GM12878 (cell line): ENCODE results near the gene P3H1. TPM values are rescaled to one million over a fixed set of nuclear protein-coding genes. Genes with fewer than 3 reads are reported as not detected.
"Not testable (repeated sequence)": the region's sequence is repeated elsewhere in the genome, so short reads cannot be mapped to it uniquely, and the experiment has no call there.

Experiments
- ATAC-seq: fragments of 200-7000 bp; cut with Tn5 transposase; 3 replicates; pipeline ENCODE4 v1.9.1; 2020; ENCODE audit warnings: mild to moderate bottlenecking, moderate library complexity
- BruUV-seq: library from RNA; stranded (reverse); fragments of 400-500 nt; replicated peaks from 2 replicates; lab custom pipeline; 2021; lab: Mats Ljungman, UMichigan
- CTCF ChIA-PET: fragments of 300-600 bp; sonication (Branson Sonifier 250); formaldehyde crosslinking; extraction: SDS; loops from one replicate; lab custom pipeline; 2021; ENCODE audit warnings: inconsistent platforms; lab: Yijun Ruan, JAX
- POLR2A ChIA-PET: fragments of 350-600 bp; formaldehyde crosslinking; extraction: SDS; loops from one replicate; lab custom pipeline; 2021; ENCODE audit warnings: inconsistent platforms; lab: Charles Lee
- RAD21 ChIA-PET: fragments of 300-600 bp; sonication (Branson Sonifier 250); formaldehyde crosslinking; loops from one replicate; lab custom pipeline; 2023; ENCODE audit warnings: antibody characterized with exemption; ENCODE audit not compliant: unreplicated experiment; lab: Charles Lee
- SMC1A ChIA-PET: fragments of 300-600 bp; sonication (Branson Sonifier 250); formaldehyde crosslinking; loops from one replicate; lab custom pipeline; 2023; ENCODE audit not compliant: unreplicated experiment, uncharacterized antibody; lab: Charles Lee
- DNase-seq: peaks from one replicate; pipeline ENCODE4 v3.0.0-alpha.2; 2011; ENCODE audit warnings: low read depth, low spot score
- FAIRE-seq: peaks from 3 replicates; lab custom pipeline; 2011; peaks lifted over from hg19 to GRCh38; lab: Jason Lieb, UNC
- H2AFZ ChIP-seq: 2 replicates; pipeline ENCODE4 v1.6.0; 2011; ENCODE audit warnings: low read depth, low read length, control low read depth; ENCODE audit not compliant: control insufficient read depth
- H3K27ac ChIP-seq: 2 replicates; pipeline ENCODE4 v1.5.1; 2011; ENCODE audit warnings: control low read depth; ENCODE audit not compliant: control insufficient read depth, insufficient read depth
- H3K27me3 ChIP-seq, 2 experiments: replicated peaks in 1 of 2; 2 replicates each; pipeline versions ENCODE4 v1.6.0 to v1.6.1; 2011; ENCODE audit warnings: low read length in 1 of 2; ENCODE audit not compliant: control insufficient read depth in 2 of 2, insufficient read depth in 2 of 2
- H3K36me3 ChIP-seq, 2 experiments: 2 replicates each; pipeline ENCODE4 v1.5.1; 2011; ENCODE audit warnings: low read length in 1 of 2; ENCODE audit not compliant: control insufficient read depth in 2 of 2, insufficient read depth in 2 of 2
- H3K4me1 ChIP-seq: 2 replicates; pipeline ENCODE4 v1.6.1; 2011; ENCODE audit warnings: mild to moderate bottlenecking, low read length, moderate library complexity, mixed read lengths; ENCODE audit not compliant: control insufficient read depth, insufficient read depth
- H3K4me2 ChIP-seq: 2 replicates; pipeline ENCODE4 v1.6.0; 2011; ENCODE audit warnings: control low read depth; ENCODE audit not compliant: control insufficient read depth, insufficient read depth
- H3K4me3 ChIP-seq: fragments of 200-600 bp; sonication (generic); 2 replicates; pipeline ENCODE4 v1.5.1; 2016
- H3K79me2 ChIP-seq: 2 replicates; pipeline ENCODE4 v1.6.0; 2011; ENCODE audit warnings: low read length; ENCODE audit not compliant: control insufficient read depth, insufficient read depth
- H3K9ac ChIP-seq: 2 replicates; pipeline ENCODE4 v1.8.0; 2011; ENCODE audit warnings: low read length, control low read depth, mixed read lengths; ENCODE audit not compliant: control insufficient read depth, insufficient read depth
- H3K9me3 ChIP-seq: replicated peaks from 3 replicates; pipeline ENCODE4 v1.5.1; 2011; ENCODE audit warnings: mild to moderate bottlenecking, low read length; ENCODE audit not compliant: control insufficient read depth, insufficient read depth
- H4K20me1 ChIP-seq: 2 replicates; pipeline ENCODE4 v1.6.0; 2011; ENCODE audit not compliant: control insufficient read depth, insufficient read depth
- ESRRA ChIP-seq: IDR thresholded peaks from 2 replicates; pipeline ENCODE4 v1.6.1; 2012; ENCODE audit warnings: mild to moderate bottlenecking, low read length, improper control_type of control experiment
- SMAD5 ChIP-seq: IDR thresholded peaks from 2 replicates; pipeline ENCODE4 v1.6.1; 2016; ENCODE audit warnings: antibody characterized with exemption, low read depth
- TCF12 ChIP-seq: IDR thresholded peaks from 2 replicates; pipeline ENCODE4 v1.6.1; 2011; ENCODE audit warnings: low read depth, mild to moderate bottlenecking, low read length
- WGBS: methylation state at CpG from one replicate; pipeline ENCODE4 v1.1.6; 2016; ENCODE audit warnings: low lambda C conversion rate; ENCODE audit not compliant: insufficient replicate concordance, insufficient coverage; ENCODE audit errors: missing lambda C conversion rate; 5-methylcytosine and 5-hydroxymethylcytosine counted together
- in situ Hi-C: fragments of 300-500 bp; cut with MboI; formaldehyde crosslinking; loops from 9 replicates; pipeline ENCODE4 v1.14.3; 2018; ENCODE audit warnings: mixed read lengths
- intact Hi-C: fragments of 100-400 bp; cut with micrococcal nuclease; formaldehyde crosslinking; loops from one replicate; pipeline ENCODE4 v1.14.2; 2022; ENCODE audit not compliant: unreplicated experiment
- polyA plus RNA-seq, 11 experiments: library from polyadenylated mRNA; depleted of rRNA in 4 of 11; unstranded in 6 of 11; stranded (reverse) in 5 of 11; fragments of >200 nt; fragmentation: Nextera tagmentation in 4 of 11; fragmentation: Illumina TruSeq in 1 of 11; extraction: Ambion mirVana in 4 of 11; extraction: Trizol in 1 of 11; gene quantifications; 1 replicate in 1 of 11; 2 replicates in 10 of 11; pipeline versions ENCODE4 v1.2.1 to v1.2.3, GENCODE V29; 2011 to 2016; ENCODE audit warnings: inconsistent platforms in 2 of 11, missing spikeins in 2 of 11, low read depth in 1 of 11
- total RNA-seq, 4 experiments: library from RNA; depleted of rRNA in 3 of 4; stranded (reverse); fragments of >200 nt in 3 of 4; fragmentation: Illumina TruSeq in 1 of 4; extraction: Trizol in 1 of 4; gene quantifications; 2 replicates each; pipeline versions ENCODE4 v1.2.1 to v1.2.3, GENCODE V29; 2013 to 2021
- TF ChIP-seq, protein P1 (sequence below), 3 experiments: IDR thresholded peaks in 2 of 3; conservative IDR thresholded peaks in 1 of 3; 2 replicates each; pipeline ENCODE4 v1.5.1; 2011; ENCODE audit warnings: low read depth in 3 of 3, low read length in 3 of 3, mild to moderate bottlenecking in 3 of 3, control low read depth in 2 of 3, moderate library complexity in 2 of 3, inconsistent platforms in 1 of 3, mixed read lengths in 1 of 3; ENCODE audit not compliant: control insufficient read depth in 2 of 3, insufficient read depth in 1 of 3; ENCODE audit errors: extremely low read depth in 1 of 3

P3H1 gene
- total and polyA plus RNA-seq, 10 of the 15 experiments (the other 5 are each of a cell fraction or from before 2014, with no cell fraction given) = 0.72 to 42.4 (median 26.0) TPM

GRCh38 chr1:42730002-42730401 is 36.8 kb downstream of the P3H1 start:
- Histone ChIP-seq H3K9ac (no peak overlapping the region), H3K4me3 (no peak overlapping the region), H2AFZ (no peak overlapping the region), H3K27ac (no peak overlapping the region), H3K79me2 (no peaks in the 10 kb centered on the region), H3K4me2 (no peak overlapping the region), H3K36me3 (no peaks in the 10 kb centered on the region), H3K4me1 (no peaks in the 10 kb centered on the region), H4K20me1 (no peaks in the 10 kb centered on the region), H3K9me3 (no peaks in the 10 kb centered on the region), H3K27me3 (no peaks in the 10 kb centered on the region)
- ATAC-seq (no peak), DNase-seq (no peak), FAIRE-seq (no peak)
- CTCF ChIA-PET = no interaction called here
- TF ChIP-seq ESRRA (no peak), TCF12 (no peak), SMAD5 (no peak)
- TF ChIP-seq, protein P1, sequence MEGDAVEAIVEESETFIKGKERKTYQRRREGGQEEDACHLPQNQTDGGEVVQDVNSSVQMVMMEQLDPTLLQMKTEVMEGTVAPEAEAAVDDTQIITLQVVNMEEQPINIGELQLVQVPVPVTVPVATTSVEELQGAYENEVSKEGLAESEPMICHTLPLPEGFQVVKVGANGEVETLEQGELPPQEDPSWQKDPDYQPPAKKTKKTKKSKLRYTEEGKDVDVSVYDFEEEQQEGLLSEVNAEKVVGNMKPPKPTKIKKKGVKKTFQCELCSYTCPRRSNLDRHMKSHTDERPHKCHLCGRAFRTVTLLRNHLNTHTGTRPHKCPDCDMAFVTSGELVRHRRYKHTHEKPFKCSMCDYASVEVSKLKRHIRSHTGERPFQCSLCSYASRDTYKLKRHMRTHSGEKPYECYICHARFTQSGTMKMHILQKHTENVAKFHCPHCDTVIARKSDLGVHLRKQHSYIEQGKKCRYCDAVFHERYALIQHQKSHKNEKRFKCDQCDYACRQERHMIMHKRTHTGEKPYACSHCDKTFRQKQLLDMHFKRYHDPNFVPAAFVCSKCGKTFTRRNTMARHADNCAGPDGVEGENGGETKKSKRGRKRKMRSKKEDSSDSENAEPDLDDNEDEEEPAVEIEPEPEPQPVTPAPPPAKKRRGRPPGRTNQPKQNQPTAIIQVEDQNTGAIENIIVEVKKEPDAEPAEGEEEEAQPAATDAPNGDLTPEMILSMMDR (IDR thresholded peaks at IDR 0.05 in 2 of 3, conservative IDR thresholded peaks at IDR 0.05 in 1 of 3; ENCODE audit: control insufficient read depth in 2 of 3, extremely low read depth in 1 of 3, insufficient read depth in 1 of 3, low read depth in 3 of 3, low read length in 3 of 3) = 0 out of 6 replicates have a peak, but pooled peaks of 1 of the 3 experiments have one; percentile 0
- RAD21 ChIA-PET = interaction anchor here (1.3 kb wide), 1 partner anchor 72 kb away, joined by 3 read pairs; no protein-coding TSS in a partner anchor
- in situ Hi-C loops = loop anchor here (10.0 kb wide), 1 partner anchor 135 kb away; no protein-coding TSS in a partner anchor
- intact Hi-C loops = no loop called here
- POLR2A ChIA-PET = interaction anchor here (0.7 to 1.5 kb wide), 2 partner anchors 34 to 43 kb away, joined by 3 to 6 read pairs; no protein-coding TSS in a partner anchor
- SMC1A ChIA-PET = no interaction called here
- BruUV-seq = no TSS peak
- WGBS = 80% methylated on average over 3 of the region's 3 CpGs

GRCh38 chr1:42725820-42726219 is 41.0 kb downstream of the P3H1 start:
- SMC1A ChIA-PET = interaction anchor here (0.6 kb wide), 1 partner anchor 187 kb away, joined by 3 read pairs; no protein-coding TSS in a partner anchor
- H3K4me3 ChIP-seq, H3K27me3 ChIP-seq, in situ Hi-C loops, BruUV-seq, H3K79me2 ChIP-seq, H3K27ac ChIP-seq, intact Hi-C loops, RAD21 ChIA-PET, ATAC-seq, H3K4me1 ChIP-seq, H3K9ac ChIP-seq, H2AFZ ChIP-seq, H3K36me3 ChIP-seq, FAIRE-seq, H3K4me2 ChIP-seq, H4K20me1 ChIP-seq, DNase-seq, H3K9me3 ChIP-seq: not testable (repeated sequence)
- CTCF ChIA-PET = interaction anchor here (0.6 to 0.7 kb wide), 2 partner anchors 80 to 149 kb away, joined by 3 read pairs; no protein-coding TSS in a partner anchor
- POLR2A ChIA-PET = interaction anchor here (0.7 to 0.9 kb wide), 2 partner anchors 386 to 552 kb away, joined by 3 read pairs; no protein-coding TSS in a partner anchor
- 98% methylated on average over 4 of the region's 4 CpGs for WGBS
